Mucosa of gallbladder (tissue), 1 donor: ENCODE data around the gene SLCO1B1. TPM values are rescaled to one million over a fixed set of nuclear protein-coding genes. Genes with fewer than 3 reads are reported as not detected.

ENCODE experiments used
- DNase-seq: peaks from one replicate; pipeline ENCODE4 v3.0.0-alpha.2; 2020; ENCODE audit warnings: low spot score
- total RNA-seq: library from RNA; stranded (reverse); gene quantifications from one replicate; pipeline ENCODE4 v1.2.1, GENCODE V29; 2021
- donor health status: DM: no; HTN: no; CAD: no.

Gene SLCO1B1
- total RNA-seq, 1 donor from 2014 or later: 0.12 TPM

DNA sequence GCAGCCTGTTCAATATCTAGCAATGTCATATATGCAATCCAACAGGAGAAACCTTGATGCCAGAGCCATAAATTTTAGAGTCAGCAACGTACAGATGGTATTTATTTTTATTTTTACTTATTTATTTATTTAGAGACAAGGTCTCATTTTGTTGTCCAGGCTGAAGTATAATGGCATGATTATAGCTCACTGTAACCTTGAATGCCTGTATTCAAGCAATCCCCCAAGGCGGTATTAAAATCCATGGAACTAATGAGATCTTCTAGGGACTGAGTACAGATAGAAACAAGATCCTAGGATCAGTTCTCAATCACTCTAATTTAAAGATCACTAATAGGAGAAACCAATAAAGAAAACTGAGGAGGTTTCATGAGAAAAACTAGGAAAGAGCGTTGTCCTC, 89.3 kb downstream of the SLCO1B1 start:
- no peak for DNase-seq

DNA sequence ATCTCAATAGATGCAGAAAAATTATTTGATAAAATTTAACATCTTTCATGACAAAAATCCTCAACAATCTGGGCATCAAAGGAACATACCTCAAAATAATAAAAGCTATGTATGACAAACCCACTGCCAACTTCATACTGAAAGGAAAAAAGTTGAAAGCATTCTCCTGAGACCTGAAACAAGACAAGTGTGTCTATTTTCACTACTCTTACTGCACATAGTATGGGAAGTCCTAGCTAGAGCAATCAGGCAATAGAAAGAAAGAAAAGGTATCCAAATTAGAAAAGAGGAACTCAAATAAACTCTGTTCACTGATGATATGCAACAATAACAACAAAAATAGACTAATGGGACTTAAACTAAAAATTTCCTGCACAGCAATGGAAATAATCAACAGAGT, 90.1 kb downstream of the SLCO1B1 start:
- no peak for DNase-seq

DNA sequence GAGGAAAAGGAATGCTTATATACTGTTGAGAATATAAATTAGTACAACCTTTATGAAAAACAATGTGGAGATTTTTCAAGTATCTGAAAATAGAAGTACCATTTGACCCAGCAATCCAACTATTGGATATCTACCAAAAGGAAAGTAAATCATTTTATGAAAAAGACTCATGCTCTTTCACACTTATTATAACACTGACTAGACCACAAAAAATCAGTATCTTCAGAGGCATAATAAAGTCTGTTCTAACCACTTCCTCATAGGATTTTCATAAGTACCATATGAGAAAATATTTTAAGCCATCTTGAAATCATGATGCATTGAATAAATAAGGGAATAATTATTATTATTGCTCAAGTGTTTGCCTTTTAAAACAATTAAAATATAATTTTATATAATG, 90.8 kb downstream of the SLCO1B1 start:
- no peak for DNase-seq

DNA sequence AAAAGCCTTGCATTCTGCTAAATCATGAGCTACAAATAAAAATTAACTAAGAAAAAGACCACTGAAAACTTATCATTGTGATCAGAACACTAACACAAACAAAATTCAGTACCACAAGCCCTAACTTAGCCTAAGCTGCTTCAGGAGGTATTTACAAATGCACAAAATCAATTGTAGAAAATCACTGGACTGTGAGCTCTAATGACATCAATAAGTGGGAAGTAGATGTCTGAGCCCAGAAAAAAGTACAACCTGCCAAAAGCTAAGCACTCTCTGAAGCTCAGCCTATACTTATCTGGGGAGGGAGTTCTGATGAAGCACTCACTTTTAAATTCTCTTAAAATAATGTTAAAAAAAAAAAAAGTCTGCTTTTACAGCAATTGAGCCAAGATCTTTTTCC, 92.9 kb downstream of the SLCO1B1 start:
- DNase-seq: no peak

DNA sequence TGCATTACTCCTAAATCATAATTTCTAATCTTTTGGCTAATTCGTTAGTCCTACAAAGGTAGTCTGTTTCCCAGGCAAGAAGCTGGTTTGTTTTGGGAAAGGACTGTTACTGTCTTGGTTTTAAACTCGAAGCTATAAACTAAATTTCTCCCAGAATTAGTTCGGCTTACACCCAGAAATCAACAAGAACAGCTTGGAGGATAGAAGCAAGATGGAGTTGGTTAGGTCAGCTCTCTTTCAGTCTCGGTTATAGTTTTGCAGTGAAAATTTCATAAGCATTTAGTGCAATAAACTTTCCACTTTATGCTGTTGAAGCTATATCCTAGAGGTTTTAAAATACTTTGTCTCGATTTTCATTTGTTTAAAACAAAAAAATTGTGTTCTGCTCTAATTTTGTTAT, 103.4 kb downstream of the SLCO1B1 start:
- no peak for DNase-seq

DNA sequence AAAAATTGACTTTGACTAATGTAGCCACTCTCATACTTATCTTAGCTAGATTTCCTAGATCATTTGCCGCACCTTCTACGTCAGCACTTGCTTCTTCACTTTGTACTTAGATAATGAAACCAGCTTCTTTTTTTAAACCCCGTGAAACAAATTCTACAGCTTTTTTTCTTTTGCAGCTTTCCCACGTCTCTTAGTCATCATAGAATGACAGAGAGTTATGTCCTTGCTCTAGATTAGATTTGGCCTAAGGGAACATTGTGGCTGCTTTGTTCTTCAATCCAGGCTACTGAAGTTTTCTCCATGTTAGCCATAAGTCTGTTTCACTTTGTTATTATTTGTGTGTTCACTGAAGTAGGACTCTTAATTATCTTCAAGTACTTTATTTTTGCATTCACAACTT, 108.9 kb downstream of the SLCO1B1 start:
- no peak for DNase-seq

DNA sequence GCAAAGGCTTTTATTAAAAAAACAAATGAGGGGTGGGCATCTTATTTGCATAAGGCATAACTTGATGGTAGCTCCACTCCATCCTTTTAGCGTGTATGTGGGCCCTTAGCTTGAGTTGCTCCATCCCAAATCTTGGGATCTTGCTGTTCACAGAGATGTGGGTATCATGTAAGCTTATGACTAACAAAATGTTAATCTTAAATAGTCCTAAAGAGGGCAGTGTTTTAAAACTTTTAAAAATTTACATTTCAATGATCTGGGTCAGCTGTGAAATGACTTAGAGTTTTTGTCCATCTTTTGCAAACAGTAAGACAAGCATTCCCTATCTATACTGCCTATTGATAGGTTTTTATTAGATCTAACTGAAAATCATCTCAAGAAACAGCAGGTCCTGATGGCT, 117.7 kb downstream of the SLCO1B1 start:
- no peak for DNase-seq

DNA sequence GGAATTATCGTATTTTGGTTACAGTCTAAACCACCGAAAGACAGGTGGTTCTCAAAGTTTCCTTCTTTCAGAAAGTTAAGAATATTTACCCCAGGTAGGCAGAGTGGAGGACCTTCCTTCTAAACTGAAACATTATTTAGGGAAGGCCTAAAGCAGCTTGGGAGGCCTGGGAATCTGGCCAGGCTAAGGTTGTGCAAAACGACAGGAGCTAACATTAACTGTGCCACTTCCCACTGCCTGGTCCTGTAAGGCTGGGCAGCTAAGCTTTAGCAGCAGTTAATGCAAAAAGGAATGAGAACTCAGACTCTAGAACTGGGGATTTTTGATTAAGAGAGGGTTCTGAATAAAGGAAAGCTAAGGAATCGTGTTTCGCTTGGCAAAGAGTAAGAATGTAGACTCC, 121.1 kb downstream of the SLCO1B1 start:
- DNase-seq: no peak

DNA sequence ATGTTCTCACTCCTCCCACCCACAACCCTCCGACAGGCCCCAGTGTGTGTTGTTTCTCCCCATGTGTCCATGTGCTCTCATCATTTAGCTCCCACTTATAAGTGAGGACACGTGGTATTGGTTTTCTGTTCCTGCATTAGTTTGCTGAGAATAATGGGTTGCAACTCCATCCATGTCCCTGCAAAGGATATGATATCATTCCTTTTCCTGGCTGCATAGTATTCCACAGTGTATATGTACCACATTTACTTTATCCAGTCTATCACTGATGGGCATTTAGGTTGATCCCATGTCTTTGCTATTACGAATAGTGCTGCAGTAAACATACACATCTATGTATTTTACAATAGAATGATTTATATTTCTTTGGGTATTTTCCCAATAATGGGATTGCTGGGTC, 126.2 kb downstream of the SLCO1B1 start:
- no peak for DNase-seq

DNA sequence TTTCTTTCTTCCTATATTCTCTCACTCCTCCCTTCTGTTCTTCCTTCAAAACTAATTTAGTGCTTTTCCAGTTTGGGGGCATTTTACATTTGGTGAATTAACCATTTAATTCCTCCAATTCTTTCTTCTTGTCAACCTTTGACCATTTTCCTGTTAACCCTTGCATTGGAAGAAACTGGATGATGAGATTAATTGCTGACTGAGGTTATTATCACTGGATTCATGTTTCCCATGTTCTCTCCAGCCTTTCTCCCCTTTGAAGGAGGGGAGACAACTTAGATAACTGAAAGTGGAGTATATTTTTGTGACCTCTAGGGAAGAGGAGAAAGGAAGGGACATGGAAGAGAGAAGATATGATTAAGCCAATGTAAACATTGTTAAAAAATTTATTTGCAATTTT, 133.2 kb downstream of the SLCO1B1 start:
- DNase-seq: no peak

DNA sequence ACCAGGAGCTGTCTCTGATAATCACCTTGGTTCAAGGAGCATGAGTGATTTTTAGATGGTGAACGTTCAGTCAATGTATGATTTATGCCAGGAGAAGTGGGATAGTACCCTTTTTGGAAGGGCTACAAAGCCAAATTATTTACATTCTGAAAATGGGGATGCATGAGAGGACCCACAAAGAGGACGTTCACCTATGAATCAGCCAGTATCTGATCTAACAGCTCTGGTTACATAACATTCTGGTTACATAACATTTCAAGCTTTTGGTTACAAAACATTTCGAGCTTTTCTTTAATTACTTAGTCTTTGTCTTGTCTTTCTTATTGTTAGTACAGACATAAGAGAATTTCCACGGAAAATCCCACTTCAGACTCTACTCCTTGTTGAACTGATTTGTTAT, 134.9 kb downstream of the SLCO1B1 start:
- DNase-seq: no peak

DNA sequence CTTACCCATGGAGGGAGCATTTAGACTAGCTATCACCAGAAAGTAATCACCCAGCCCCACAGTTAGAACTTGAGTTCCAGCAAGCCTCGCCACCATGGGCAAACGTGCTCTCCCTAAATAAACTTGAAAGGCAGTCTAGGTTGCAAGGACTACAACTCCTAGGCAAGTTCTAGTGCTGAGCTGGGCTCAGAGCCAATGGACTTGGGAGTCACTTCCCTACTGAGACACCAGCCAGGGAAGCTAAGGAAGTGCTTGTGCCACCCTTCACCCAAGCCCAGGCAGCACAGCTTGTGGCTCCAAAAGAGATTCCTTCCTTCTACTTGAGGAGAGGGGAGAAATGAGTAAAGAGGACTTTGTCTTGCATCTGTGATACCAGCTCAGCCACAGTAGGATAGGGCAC, 145.8 kb downstream of the SLCO1B1 start:
- DNase-seq: no peak

Other genes with a start within 250 kb of the SLCO1B1 start
- gene SLCO1A2, start 203.7 kb downstream of the SLCO1B1 start, total RNA-seq: not detected
- gene IAPP, start 241.7 kb downstream of the SLCO1B1 start, total RNA-seq: not detected